H9 (cell line): ENCODE measurements around the gene FCN2. TPM values are rescaled to one million over a fixed set of nuclear protein-coding genes. Genes with fewer than 3 reads are reported as not detected.

Experiments used
- DNase-seq: peaks from one replicate; pipeline ENCODE4 v3.0.0-alpha.2; 2017
- H2AFZ ChIP-seq: one replicate; pipeline ENCODE4 v1.6.1; 2013; ENCODE audit warnings: mild to moderate bottlenecking, low read length, control low read depth, moderate library complexity
- H2AK5ac ChIP-seq: 2 replicates; pipeline ENCODE4 v1.6.1; 2013; ENCODE audit warnings: low read length, control low read depth, mixed read lengths; ENCODE audit not compliant: insufficient read length
- H2BK120ac ChIP-seq: one replicate; pipeline ENCODE4 v1.6.1; 2013; ENCODE audit warnings: low read depth, mild to moderate bottlenecking, low read length, control low read depth, inconsistent platforms; ENCODE audit not compliant: poor library complexity, severe bottlenecking
- H2BK12ac ChIP-seq: 2 replicates; pipeline ENCODE4 v1.6.1; 2013; ENCODE audit warnings: low read length, control low read depth, mixed read lengths, low read depth; ENCODE audit not compliant: insufficient read length
- H2BK15ac ChIP-seq: 2 replicates; pipeline ENCODE4 v1.6.1; 2013; ENCODE audit warnings: low read depth, low read length, control low read depth
- H2BK20ac ChIP-seq: one replicate; pipeline ENCODE4 v1.6.1; 2013; ENCODE audit warnings: low read depth, mild to moderate bottlenecking, low read length, control low read depth, inconsistent platforms; ENCODE audit not compliant: poor library complexity, severe bottlenecking
- H2BK5ac ChIP-seq: 2 replicates; pipeline ENCODE4 v1.6.1; 2013; ENCODE audit warnings: low read length, control low read depth, mixed read lengths; ENCODE audit not compliant: insufficient read length
- H3K14ac ChIP-seq: 2 replicates; pipeline ENCODE4 v1.6.1; 2013; ENCODE audit warnings: low read length, control low read depth; ENCODE audit not compliant: insufficient read depth
- H3K18ac ChIP-seq: 2 replicates; pipeline ENCODE4 v1.6.1; 2013; ENCODE audit warnings: low read depth, mild to moderate bottlenecking, mixed read lengths, low read length, control low read depth; ENCODE audit not compliant: insufficient read length
- H3K23ac ChIP-seq: 2 replicates; pipeline ENCODE4 v1.6.1; 2013; ENCODE audit warnings: low read length, control low read depth, mixed read lengths, low read depth; ENCODE audit not compliant: insufficient read length
- H3K23me2 ChIP-seq: 2 replicates; pipeline ENCODE4 v1.6.1; 2013; ENCODE audit warnings: low read depth, mild to moderate bottlenecking, mixed read lengths, low read length, control low read depth; ENCODE audit not compliant: insufficient read length, poor library complexity, severe bottlenecking
- H3K27ac ChIP-seq: 2 replicates; pipeline ENCODE4 v1.5.1; 2013; ENCODE audit warnings: low read length, control low read depth, mixed read lengths, low read depth; ENCODE audit not compliant: insufficient read length
- H3K27me3 ChIP-seq: 2 replicates; pipeline ENCODE4 v1.6.1; 2013; ENCODE audit warnings: low read length, control low read depth, inconsistent platforms; ENCODE audit not compliant: insufficient read depth
- H3K4ac ChIP-seq: 2 replicates; pipeline ENCODE4 v1.6.1; 2013; ENCODE audit warnings: low read depth, mild to moderate bottlenecking, control low read depth, inconsistent platforms, low read length, moderate library complexity
- H3K4me1 ChIP-seq: 2 replicates; pipeline ENCODE4 v1.6.1; 2013; ENCODE audit warnings: low read length, control low read depth, inconsistent platforms; ENCODE audit not compliant: insufficient read depth
- H3K4me2 ChIP-seq: 2 replicates; pipeline ENCODE4 v1.6.1; 2013; ENCODE audit warnings: low read length, control low read depth, mixed read lengths; ENCODE audit not compliant: insufficient read length, insufficient read depth
- H3K56ac ChIP-seq: 2 replicates; pipeline ENCODE4 v1.6.1; 2013; ENCODE audit warnings: low read depth, mild to moderate bottlenecking, mixed read lengths, low read length, control low read depth; ENCODE audit not compliant: insufficient read length
- H3K79me1 ChIP-seq: 2 replicates; pipeline ENCODE4 v1.6.1; 2013; ENCODE audit warnings: low read depth, mild to moderate bottlenecking, moderate library complexity, low read length, control low read depth, inconsistent platforms; ENCODE audit not compliant: insufficient read depth, poor library complexity, severe bottlenecking
- H3K79me2 ChIP-seq: 2 replicates; pipeline ENCODE4 v1.6.1; 2013; ENCODE audit warnings: low read length, control low read depth, inconsistent platforms; ENCODE audit not compliant: insufficient read depth
- H3K9ac ChIP-seq: 2 replicates; pipeline ENCODE4 v1.6.1; 2013; ENCODE audit warnings: low read length, control low read depth, mixed read lengths; ENCODE audit not compliant: insufficient read length; ENCODE audit errors: extremely low read depth
- H3K9me3 ChIP-seq: one replicate; pipeline ENCODE4 v1.6.1; 2013; ENCODE audit warnings: low read depth, low read length, inconsistent platforms; ENCODE audit not compliant: control insufficient read depth
- H3T11ph ChIP-seq: one replicate; pipeline ENCODE4 v1.6.1; 2013; ENCODE audit warnings: mild to moderate bottlenecking, low read length, control low read depth, inconsistent platforms
- H4K20me1 ChIP-seq: one replicate; pipeline ENCODE4 v1.6.1; 2013; ENCODE audit not compliant: control insufficient read depth, insufficient read length, insufficient read depth
- H4K5ac ChIP-seq: 2 replicates; pipeline ENCODE4 v1.6.1; 2013; ENCODE audit warnings: low read depth, mild to moderate bottlenecking, mixed read lengths, low read length, control low read depth; ENCODE audit not compliant: insufficient read length
- H4K8ac ChIP-seq: replicated peaks from 2 replicates; pipeline ENCODE4 v1.6.1; 2013; ENCODE audit warnings: low read length, control low read depth, mixed read lengths, low read depth; ENCODE audit not compliant: insufficient read length
- H4K91ac ChIP-seq: 2 replicates; pipeline ENCODE4 v1.6.1; 2013; ENCODE audit warnings: low read depth, mild to moderate bottlenecking, moderate library complexity, mixed read lengths, low read length, control low read depth; ENCODE audit not compliant: insufficient read length
- H3K27ac Mint-ChIP-seq, 3 experiments: 2 replicates in 2 of 3; 3 replicates in 1 of 3; pipeline ENCODE4 v1.8.0; 2020 to 2021; ENCODE audit warnings: mixed read lengths in 3 of 3, mild to moderate bottlenecking in 1 of 3, moderate library complexity in 1 of 3
- H3K27me3 Mint-ChIP-seq: 2 replicates; pipeline ENCODE4 v1.8.0; 2021; ENCODE audit warnings: low read depth, mild to moderate bottlenecking, moderate library complexity, mixed read lengths
- H3K36me3 Mint-ChIP-seq, 3 experiments: 2 replicates in 2 of 3; 3 replicates in 1 of 3; pipeline ENCODE4 v1.8.0; 2020 to 2021; ENCODE audit warnings: low read depth in 3 of 3, mixed read lengths in 3 of 3; ENCODE audit not compliant: insufficient read depth in 1 of 3
- H3K4me1 Mint-ChIP-seq, 2 experiments: 2 replicates each; pipeline ENCODE4 v1.8.0; 2020; ENCODE audit warnings: mixed read lengths in 2 of 2
- H3K4me3 Mint-ChIP-seq, 2 experiments: 2 replicates in 1 of 2; 3 replicates in 1 of 2; pipeline ENCODE4 v1.8.0; 2020 to 2021; ENCODE audit warnings: mild to moderate bottlenecking in 2 of 2, mixed read lengths in 2 of 2, moderate library complexity in 1 of 2
- H3K9me3 Mint-ChIP-seq, 2 experiments: 2 replicates in 1 of 2; 3 replicates in 1 of 2; pipeline ENCODE4 v1.8.0; 2020; ENCODE audit warnings: mild to moderate bottlenecking in 2 of 2, mixed read lengths in 2 of 2, moderate library complexity in 1 of 2
- CTCF ChIP-seq: fragments of 200-600 bp; sonication (generic); conservative IDR thresholded peaks from 3 replicates; pipeline ENCODE4 v1.8.0; 2021; ENCODE audit warnings: antibody characterized with exemption, mild to moderate bottlenecking
- WGBS: extraction: QIAGEN DNeasy Blood & Tissue Kit; methylation state at CpG from one replicate; pipeline ENCODE4 v1.1.7; 2013; ENCODE audit warnings: missing lambda C conversion rate, low lambda C conversion rate, mixed read lengths; ENCODE audit not compliant: insufficient read length; ENCODE audit errors: extremely low coverage; 5-methylcytosine and 5-hydroxymethylcytosine counted together
- total RNA-seq: library from RNA; stranded (reverse); gene quantifications from 2 replicates; pipeline ENCODE4 v1.2.1, GENCODE V29; 2021

FCN2 gene
- total RNA-seq, 1 experiment from 2014 or later: not detected

- Histone ChIP-seq H3K4me2 (no peak overlapping the region), H3K9ac (no peak overlapping the region), H3K18ac (no peak overlapping the region), H2BK20ac (no peak overlapping the region), H3K9me3 (peaks cover 5% of the 10 kb centered on the region), H3K4me1 (no peaks in the 10 kb centered on the region), H2BK120ac (no peak overlapping the region), H3K23me2 (no peaks in the 10 kb centered on the region), H4K20me1 (no peaks in the 10 kb centered on the region), H3K14ac (no peak overlapping the region), H3K27me3 (no peaks in the 10 kb centered on the region), H4K91ac (no peak overlapping the region), H3T11ph (no peak overlapping the region), H3K56ac (no peak overlapping the region), H2AK5ac (no peak overlapping the region), H2AFZ (no peak overlapping the region), H3K4ac (no peak overlapping the region), H3K27ac (no peak overlapping the region), H3K23ac (no peak overlapping the region), H4K8ac (no peak overlapping the region), H2BK15ac (no peak overlapping the region), H3K79me1 (no peaks in the 10 kb centered on the region), H2BK12ac (no peak overlapping the region), H2BK5ac (no peak overlapping the region), H3K79me2 (no peaks in the 10 kb centered on the region), H4K5ac (no peak overlapping the region)
- Mint-ChIP-seq H3K36me3 (no peaks in the 10 kb centered on the region; a peak in 1 of 7 replicates), H3K27ac (no peak overlapping the region), H3K27me3 (peaks cover 10% of the 10 kb centered on the region), H3K4me1 (peaks cover 0 to under 1% of the 10 kb centered on the region in 2 experiments; a peak in 1 of 4 replicates), H3K9me3 (peaks cover 6 to 12% of the 10 kb centered on the region in 2 experiments; a peak in 3 of 5 replicates), H3K4me3 (no peak overlapping the region)
- no peak for TF ChIP-seq CTCF
- WGBS: no CpG with 5 or more reads among the region's 6 CpGs
- no peak for DNase-seq
Observed at GRCh38 chr9:134853893-134854292, 26.7 kb upstream of the FCN2 start.
